Activated T-cell treated with anti-CD3 and anti-CD28 coated beads, Interleukin-2, amount 50 U/mL, for 24 hours (primary cell): ENCODE data around the gene RBM4B.
"Not testable (repeated sequence)": the region's sequence is repeated elsewhere in the genome, so short reads cannot be mapped to it uniquely, and the experiment has no call there.

Source experiments
- DNase-seq: peaks from one replicate; pipeline ENCODE4 v3.0.0-alpha.2; 2020
- H3K27ac Mint-ChIP-seq: 2 replicates; pipeline ENCODE4 v1.8.0; 2020; ENCODE audit warnings: mild to moderate bottlenecking, mixed read lengths
- H3K27me3 Mint-ChIP-seq: 2 replicates; pipeline ENCODE4 v1.8.0; 2020; ENCODE audit warnings: mixed read lengths
- H3K36me3 Mint-ChIP-seq: 2 replicates; pipeline ENCODE4 v1.8.0; 2020; ENCODE audit warnings: low read depth, mixed read lengths
- H3K4me1 Mint-ChIP-seq: 2 replicates; pipeline ENCODE4 v1.8.0; 2020; ENCODE audit warnings: low read depth, mixed read lengths
- H3K4me3 Mint-ChIP-seq: 2 replicates; pipeline ENCODE4 v1.8.0; 2020; ENCODE audit warnings: mild to moderate bottlenecking, moderate library complexity, mixed read lengths
- H3K9me3 Mint-ChIP-seq: 2 replicates; pipeline ENCODE4 v1.8.0; 2020; ENCODE audit warnings: mixed read lengths

Gene RBM4B

GRCh38 chr11:66652651-66653050 is 25.0 kb downstream of the RBM4B start:
- no peak overlapping the region for H3K4me3 Mint-ChIP-seq
- H3K9me3 Mint-ChIP-seq = no peaks in the 10 kb centered on the region
- DNase-seq = no peak
- no peaks in the 10 kb centered on the region for H3K27me3 Mint-ChIP-seq
- peaks cover 86% of the 10 kb centered on the region for H3K36me3 Mint-ChIP-seq
- H3K27ac Mint-ChIP-seq = peak overlapping the region; percentile 83
- H3K4me1 Mint-ChIP-seq = peaks cover 44% of the 10 kb centered on the region

GRCh38 chr11:66651016-66651415 is 26.7 kb downstream of the RBM4B start:
- H3K36me3 Mint-ChIP-seq = peaks cover 88% of the 10 kb centered on the region
- DNase-seq = no peak
- H3K9me3 Mint-ChIP-seq = no peaks in the 10 kb centered on the region
- H3K4me3 Mint-ChIP-seq = no peak overlapping the region
- peak overlapping the region; percentile 71 for H3K27ac Mint-ChIP-seq
- H3K27me3 Mint-ChIP-seq = no peaks in the 10 kb centered on the region
- H3K4me1 Mint-ChIP-seq = peaks cover 60% of the 10 kb centered on the region

GRCh38 chr11:66649903-66650302 is 27.8 kb downstream of the RBM4B start:
- H3K4me1 Mint-ChIP-seq = peaks cover 69% of the 10 kb centered on the region
- H3K36me3 Mint-ChIP-seq = peaks cover 91% of the 10 kb centered on the region

GRCh38 chr11:66646828-66647227 is 30.9 kb downstream of the RBM4B start:
- DNase-seq = peak; percentile 8
- Mint-ChIP-seq H3K4me3 (no peak overlapping the region), H3K27ac (peak overlapping the region; percentile 98), H3K9me3 (no peaks in the 10 kb centered on the region), H3K36me3 (peaks cover 98% of the 10 kb centered on the region), H3K27me3 (no peaks in the 10 kb centered on the region), H3K4me1 (peaks cover 85% of the 10 kb centered on the region)

More at GRCh38 chr11:66649903-66650302, 27.8 kb downstream of the RBM4B start:
- Mint-ChIP-seq H3K27me3 (no peaks in the 10 kb centered on the region), H3K9me3 (no peaks in the 10 kb centered on the region), H3K27ac (peak overlapping the region; percentile 79), H3K4me3 (no peak overlapping the region)
- DNase-seq = peak; percentile 14

GRCh38 chr11:66643745-66644437 is 33.8 kb downstream of the RBM4B start:
- H3K27ac Mint-ChIP-seq = peak overlapping the region; percentile 98
- H3K4me3 Mint-ChIP-seq = peak overlapping the region; percentile 96
- no peaks in the 10 kb centered on the region for H3K9me3 Mint-ChIP-seq
- H3K36me3 Mint-ChIP-seq = peaks cover 99% of the 10 kb centered on the region
- H3K4me1 Mint-ChIP-seq = peaks cover 88% of the 10 kb centered on the region
- no peak for DNase-seq
- H3K27me3 Mint-ChIP-seq = no peaks in the 10 kb centered on the region

- Mint-ChIP-seq H3K27ac (peak overlapping the region; percentile 98), H3K27me3 (no peaks in the 10 kb centered on the region), H3K4me3 (peak overlapping the region; percentile 96), H3K4me1 (peaks cover 88% of the 10 kb centered on the region), H3K36me3 (peaks cover 97% of the 10 kb centered on the region), H3K9me3 (no peaks in the 10 kb centered on the region)
- no peak for DNase-seq
These were observed 35.9 kb downstream of the RBM4B start for GRCh38 chr11:66641834-66642233.

- peak overlapping the region; percentile 96 for H3K4me3 Mint-ChIP-seq
- not testable (repeated sequence) for H3K27me3 Mint-ChIP-seq, H3K9me3 Mint-ChIP-seq
- peaks cover 93% of the 10 kb centered on the region for H3K36me3 Mint-ChIP-seq
- H3K27ac Mint-ChIP-seq = peak overlapping the region; percentile 98
- peak; percentile 31 for DNase-seq
- peaks cover 78% of the 10 kb centered on the region for H3K4me1 Mint-ChIP-seq
These were observed 37.8 kb downstream of the RBM4B start for GRCh38 chr11:66639814-66640340.

- Mint-ChIP-seq H3K4me1 (peaks cover 77% of the 10 kb centered on the region), H3K27me3 (no peaks in the 10 kb centered on the region), H3K27ac (peak overlapping the region; percentile 98), H3K9me3 (no peaks in the 10 kb centered on the region), H3K4me3 (peak overlapping the region; percentile 96), H3K36me3 (peaks cover 92% of the 10 kb centered on the region)
- DNase-seq = peak; percentile 31
These were observed 38.4 kb downstream of the RBM4B start for GRCh38 chr11:66639066-66639813.

GRCh38 chr11:66638177-66639065 is 39.3 kb downstream of the RBM4B start, which contains the start of gene RBM4:
RBM4 (plus strand) TSS chr11:66638703; CDS start chr11:66639712, 1,009 bp downstream.
- peak; percentile 90 for DNase-seq
- H3K4me3 Mint-ChIP-seq = peak within 1 kb of the TSS; percentile 96
- no peaks in the 10 kb centered on the region for H3K9me3 Mint-ChIP-seq
- H3K27me3 Mint-ChIP-seq = no peaks in the 10 kb centered on the region
- peak within 1 kb of the TSS; percentile 98 for H3K27ac Mint-ChIP-seq
- H3K36me3 Mint-ChIP-seq = peaks cover 91% of the 10 kb centered on the region
- H3K4me1 Mint-ChIP-seq = peaks cover 71% of the 10 kb centered on the region

GRCh38 chr11:66637557-66638176 is 40.0 kb downstream of the RBM4B start:
- H3K36me3 Mint-ChIP-seq = peaks cover 91% of the 10 kb centered on the region
- peak overlapping the region; percentile 96 for H3K4me3 Mint-ChIP-seq
- H3K27ac Mint-ChIP-seq = peak overlapping the region; percentile 98
- H3K27me3 Mint-ChIP-seq = no peaks in the 10 kb centered on the region
- H3K9me3 Mint-ChIP-seq = no peaks in the 10 kb centered on the region
- H3K4me1 Mint-ChIP-seq = peaks cover 66% of the 10 kb centered on the region
- DNase-seq = no peak

- Mint-ChIP-seq H3K9me3 (no peaks in the 10 kb centered on the region), H3K4me1 (peaks cover 60% of the 10 kb centered on the region), H3K27ac (peak overlapping the region; percentile 98), H3K36me3 (peaks cover 91% of the 10 kb centered on the region), H3K4me3 (no peak overlapping the region), H3K27me3 (no peaks in the 10 kb centered on the region)
- DNase-seq = no peak
These were observed 41.3 kb downstream of the RBM4B start for GRCh38 chr11:66636411-66636810.

- Mint-ChIP-seq H3K27ac (no peak overlapping the region), H3K27me3 (no peaks in the 10 kb centered on the region), H3K4me1 (peaks cover 57% of the 10 kb centered on the region), H3K36me3 (peaks cover 88% of the 10 kb centered on the region), H3K9me3 (no peaks in the 10 kb centered on the region), H3K4me3 (no peak overlapping the region)
- DNase-seq = no peak
These were observed 44.7 kb downstream of the RBM4B start for GRCh38 chr11:66632952-66633351.

GRCh38 chr11:66631883-66632282 is 45.8 kb downstream of the RBM4B start:
- H3K36me3 Mint-ChIP-seq = peaks cover 89% of the 10 kb centered on the region
- H3K4me1 Mint-ChIP-seq = peaks cover 58% of the 10 kb centered on the region
- H3K9me3 Mint-ChIP-seq = no peaks in the 10 kb centered on the region
- H3K27ac Mint-ChIP-seq = peak overlapping the region; percentile 60
- H3K4me3 Mint-ChIP-seq = no peak overlapping the region
- DNase-seq = no peak
- H3K27me3 Mint-ChIP-seq = no peaks in the 10 kb centered on the region

- no peak overlapping the region for H3K4me3 Mint-ChIP-seq
- peaks cover 58% of the 10 kb centered on the region for H3K4me1 Mint-ChIP-seq
- H3K9me3 Mint-ChIP-seq = no peaks in the 10 kb centered on the region
- peak overlapping the region; percentile 63 for H3K27ac Mint-ChIP-seq
- no peaks in the 10 kb centered on the region for H3K27me3 Mint-ChIP-seq
- H3K36me3 Mint-ChIP-seq = peaks cover 94% of the 10 kb centered on the region
- no peak for DNase-seq
These were observed 48.3 kb downstream of the RBM4B start for GRCh38 chr11:66629356-66629755.
